Hippocampal formation (tissue), 2 donors: ENCODE data around the gene SPOCK1.
"Not testable (repeated sequence)": the region's sequence is repeated elsewhere in the genome, so short reads cannot be mapped to it uniquely, and the experiment has no call there.

ENCODE experiments used
- DNase-seq, 2 donors: peaks; one replicate each; lab custom pipeline; 2025; lab: John Stamatoyannopoulos, UW

The SPOCK1 gene

GRCh38 chr5:136954142-136954541, 545.0 kb downstream of the SPOCK1 start:
- DNase-seq: not testable (repeated sequence)

GRCh38 chr5:136953346-136954069, 545.6 kb downstream of the SPOCK1 start:
- not testable (repeated sequence) for DNase-seq

- DNase-seq: no peak
Measured at GRCh38 chr5:136927571-136927970, 571.6 kb downstream of the SPOCK1 start.

DNA sequence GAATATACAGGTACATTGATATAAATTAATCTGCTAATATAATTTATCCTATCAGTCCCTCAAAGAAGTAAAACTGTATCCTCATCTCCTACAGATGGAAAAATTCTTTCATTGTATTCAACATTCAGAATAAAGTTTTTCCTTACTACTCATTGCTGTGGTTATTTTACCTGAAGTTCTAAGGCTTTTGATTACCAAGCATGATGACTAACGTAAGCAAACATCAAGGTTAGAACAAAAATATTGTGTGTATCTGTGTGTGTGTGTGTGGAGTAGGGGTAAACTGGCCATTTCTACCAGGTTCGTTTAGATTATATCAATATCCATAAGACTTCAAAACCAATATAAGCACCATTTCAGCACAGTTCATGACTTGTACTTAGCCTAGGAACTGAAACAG, 573.1 kb downstream of the SPOCK1 start:
- no peak for DNase-seq
